Panc1 (cell line): ENCODE measurements around the gene AGBL4. TPM values are rescaled to one million over a fixed set of nuclear protein-coding genes. Genes with fewer than 3 reads are reported as not detected.

Experiments
- ATAC-seq: fragments of 200-7000 bp; cut with Tn5 transposase; 2 replicates; pipeline ENCODE4 v1.9.1; 2020; ENCODE audit warnings: mild to moderate bottlenecking, moderate library complexity
- BruUV-seq: library from RNA; stranded (reverse); fragments of 400-500 nt; replicated peaks from 2 replicates; lab custom pipeline; 2021; lab: Mats Ljungman, UMichigan
- CTCF ChIA-PET: fragments of 300-600 bp; sonication (Branson Sonifier 250); formaldehyde crosslinking; loops from one replicate; lab custom pipeline; 2022; ENCODE audit warnings: antibody characterized with exemption; lab: Charles Lee
- POLR2A ChIA-PET: fragments of 300-600 bp; sonication (Branson Sonifier 250); formaldehyde crosslinking; loops from one replicate; lab custom pipeline; 2022; ENCODE audit warnings: antibody characterized with exemption; lab: Charles Lee
- DNase-seq: peaks from one replicate; pipeline ENCODE4 v3.0.0-alpha.2; 2010; ENCODE audit warnings: low read depth, low spot score
- H3K27ac ChIP-seq: 2 replicates; pipeline ENCODE4 v1.5.1; 2011; ENCODE audit warnings: mild to moderate bottlenecking, low read length, inconsistent platforms
- H3K27me3 ChIP-seq: fragments of 200-500 bp; sonication (Bioruptor generic); 2 replicates; pipeline ENCODE4 v1.6.0; 2014; ENCODE audit warnings: low read length, inconsistent platforms; ENCODE audit not compliant: control insufficient read depth, insufficient read depth
- H3K36me3 ChIP-seq: fragments of 200-500 bp; sonication (Bioruptor generic); 2 replicates; pipeline ENCODE4 v1.5.1; 2014; ENCODE audit warnings: inconsistent platforms, mild to moderate bottlenecking, low read length, moderate library complexity; ENCODE audit not compliant: control insufficient read depth, insufficient read depth
- H3K4me1 ChIP-seq: 2 replicates; pipeline ENCODE4 v1.5.1; 2011; ENCODE audit warnings: inconsistent platforms, mild to moderate bottlenecking, low read length, moderate library complexity; ENCODE audit not compliant: control insufficient read depth, insufficient read depth
- H3K4me3 ChIP-seq, 2 experiments: 2 replicates each; pipeline ENCODE4 v1.5.1; 2011 to 2012; ENCODE audit warnings: low read depth in 2 of 2, low read length in 2 of 2, mild to moderate bottlenecking in 2 of 2, inconsistent platforms in 1 of 2, moderate library complexity in 1 of 2
- H3K9me3 ChIP-seq: fragments of 200-500 bp; sonication (Bioruptor generic); 2 replicates; pipeline ENCODE4 v1.5.1; 2014; ENCODE audit warnings: low read depth, mild to moderate bottlenecking, inconsistent platforms, low read length, moderate library complexity; ENCODE audit not compliant: control insufficient read depth, insufficient read depth
- CTCF ChIP-seq: fragments of 450-650 bp; IDR thresholded peaks from 2 replicates; pipeline ENCODE4 v1.5.1; 2017; ENCODE audit warnings: mild to moderate bottlenecking
- POLR2AphosphoS5 ChIP-seq: IDR thresholded peaks from 2 replicates; pipeline ENCODE4 v1.6.1; 2012; ENCODE audit warnings: mild to moderate bottlenecking, low read depth, low read length, moderate library complexity
- REST ChIP-seq, 2 experiments: IDR thresholded peaks; 2 replicates each; pipeline ENCODE4 v1.6.1; 2011 to 2012; ENCODE audit warnings: low read depth in 2 of 2, control low read depth in 1 of 2, low read length in 1 of 2, mild to moderate bottlenecking in 1 of 2, moderate library complexity in 1 of 2; ENCODE audit not compliant: insufficient read depth in 1 of 2
- SIN3A ChIP-seq: IDR thresholded peaks from 2 replicates; pipeline ENCODE4 v1.6.1; 2012; ENCODE audit warnings: low read depth, mild to moderate bottlenecking, low read length, moderate library complexity, borderline replicate concordance; ENCODE audit not compliant: insufficient read depth
- TCF7L2 ChIP-seq: IDR thresholded peaks from 2 replicates; pipeline ENCODE4 v1.6.1; 2011; ENCODE audit warnings: mild to moderate bottlenecking, low read depth, low read length, inconsistent platforms
- in situ Hi-C: cut with HindIII; loops from 2 replicates; pipeline ENCODE4 v1.10.0; 2016; ENCODE audit warnings: low sequenced_read_pairs, low pct_unique_long_range_greater_than_20kb
- intact Hi-C: fragments of 100-400 bp; cut with micrococcal nuclease; formaldehyde crosslinking; loops from one replicate; pipeline ENCODE4 v1.10.0; 2022; ENCODE audit not compliant: unreplicated experiment
- total RNA-seq: library from RNA; stranded (reverse); gene quantifications from one replicate; pipeline ENCODE4 v1.2.1, GENCODE V29; 2021; ENCODE audit not compliant: unreplicated experiment

The AGBL4 gene
- total RNA-seq, 1 experiment from 2014 or later: not detected

GRCh38 chr1:49197081-49197480 lies 826.7 kb downstream of the AGBL4 start:
- ATAC-seq: no peak
- no peak for DNase-seq
- no peak overlapping the region for H3K27ac ChIP-seq
- H3K4me3 ChIP-seq: no peak overlapping the region
- BruUV-seq: no TSS peak
- H3K9me3 ChIP-seq: peaks cover 3% of the 10 kb centered on the region; the same call in 1 of the 2 replicates
- H3K4me1 ChIP-seq: no peaks in the 10 kb centered on the region
- H3K36me3 ChIP-seq: no peaks in the 10 kb centered on the region
- ChIA-PET POLR2A (no interaction called here), CTCF (no interaction called here)
- intact Hi-C loops: no loop called here
- no peaks in the 10 kb centered on the region for H3K27me3 ChIP-seq
- TF ChIP-seq REST (IDR thresholded peaks at IDR 0.05; ENCODE audit: insufficient read depth in 1 of 2, low read depth in 2 of 2, low read length in 1 of 2) (no peak), POLR2AphosphoS5 (no peak), CTCF (no peak), SIN3A (no peak), TCF7L2 (no peak)
- in situ Hi-C loops: no loop called here

- intact Hi-C loops: no loop called here
- POLR2A ChIA-PET: no interaction called here
- in situ Hi-C loops: no loop called here
- Histone ChIP-seq H3K36me3 (no peaks in the 10 kb centered on the region), H3K4me1 (no peaks in the 10 kb centered on the region), H3K27me3 (no peaks in the 10 kb centered on the region), H3K27ac (no peak overlapping the region), H3K9me3 (0 out of 2 replicates have a peak, but pooled peaks cover 4% of the 10 kb centered on the region), H3K4me3 (no peak overlapping the region)
- CTCF ChIA-PET: no interaction called here
- no peak for DNase-seq
- no TSS peak for BruUV-seq
- ATAC-seq: no peak
- TF ChIP-seq SIN3A (no peak), CTCF (no peak), POLR2AphosphoS5 (no peak), TCF7L2 (no peak), REST (IDR thresholded peaks at IDR 0.05; ENCODE audit: insufficient read depth in 1 of 2, low read depth in 2 of 2, low read length in 1 of 2) (no peak)
These were observed 833.6 kb downstream of the AGBL4 start for GRCh38 chr1:49190138-49190537.
